ENCODE results near the gene FARP1.

Gene FARP1

DNA sequence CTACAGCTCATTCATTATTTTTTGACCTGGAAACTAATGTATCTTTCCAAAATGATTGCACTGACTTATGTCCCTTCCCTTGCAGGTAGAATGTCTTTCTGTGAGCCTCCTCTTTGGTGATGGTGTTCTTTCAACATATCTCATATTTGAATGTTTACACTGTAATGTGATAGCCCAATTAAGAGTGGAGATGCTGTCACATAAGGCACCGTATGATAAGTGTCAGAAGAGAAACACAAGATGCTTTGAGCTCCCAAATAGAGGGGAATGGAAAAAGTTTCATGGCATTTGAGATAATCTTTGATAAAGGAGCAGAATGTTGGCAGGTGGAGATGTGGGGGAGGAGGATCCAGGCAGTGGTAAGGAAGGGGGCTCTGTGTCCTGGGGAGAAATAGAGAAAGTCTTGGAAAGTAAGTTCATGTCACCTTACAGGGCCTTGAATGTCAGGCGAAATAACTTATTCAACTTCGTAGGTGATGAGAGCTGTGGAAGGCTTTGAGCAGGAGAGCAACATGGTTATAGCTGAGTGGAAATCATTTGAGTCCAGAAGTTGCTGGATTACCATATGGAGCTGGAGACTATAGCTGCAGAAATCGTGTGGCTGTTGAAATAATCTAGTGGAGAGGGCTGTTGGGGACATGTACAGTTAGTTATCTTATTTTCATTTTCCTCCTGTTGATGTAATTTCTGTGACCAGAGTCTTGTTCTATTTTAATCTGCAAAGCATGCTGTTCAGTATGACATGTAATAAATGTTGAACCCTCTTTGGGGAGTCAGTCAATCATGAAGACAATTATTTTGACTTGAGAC, 44.5 kb downstream of the FARP1 start:
- no peaks in the 10 kb centered on the region for H3F3A ChIP-seq (ENCODE audit: control insufficient read depth, insufficient read depth)
- H3K79me2 ChIP-seq (ENCODE audit: control insufficient read depth, low read length), result no peaks in the 10 kb centered on the region
- H3K27me3 ChIP-seq (ENCODE audit: control insufficient read depth, low read length), result no peaks in the 10 kb centered on the region
- no peaks in the 10 kb centered on the region for H3K9me2 ChIP-seq (replicated peaks; ENCODE audit: control insufficient read depth, low read length)
- no peak overlapping the region for H3K4me2 ChIP-seq (ENCODE audit: low read length)
- H3K36me3 ChIP-seq (ENCODE audit: control insufficient read depth, low read length), result no peaks in the 10 kb centered on the region
- TF ChIP-seq EZH2phosphoT487 (IDR thresholded peaks at IDR 0.05; ENCODE audit: borderline replicate concordance, low read length), result no peak
- TF ChIP-seq, protein P1, sequence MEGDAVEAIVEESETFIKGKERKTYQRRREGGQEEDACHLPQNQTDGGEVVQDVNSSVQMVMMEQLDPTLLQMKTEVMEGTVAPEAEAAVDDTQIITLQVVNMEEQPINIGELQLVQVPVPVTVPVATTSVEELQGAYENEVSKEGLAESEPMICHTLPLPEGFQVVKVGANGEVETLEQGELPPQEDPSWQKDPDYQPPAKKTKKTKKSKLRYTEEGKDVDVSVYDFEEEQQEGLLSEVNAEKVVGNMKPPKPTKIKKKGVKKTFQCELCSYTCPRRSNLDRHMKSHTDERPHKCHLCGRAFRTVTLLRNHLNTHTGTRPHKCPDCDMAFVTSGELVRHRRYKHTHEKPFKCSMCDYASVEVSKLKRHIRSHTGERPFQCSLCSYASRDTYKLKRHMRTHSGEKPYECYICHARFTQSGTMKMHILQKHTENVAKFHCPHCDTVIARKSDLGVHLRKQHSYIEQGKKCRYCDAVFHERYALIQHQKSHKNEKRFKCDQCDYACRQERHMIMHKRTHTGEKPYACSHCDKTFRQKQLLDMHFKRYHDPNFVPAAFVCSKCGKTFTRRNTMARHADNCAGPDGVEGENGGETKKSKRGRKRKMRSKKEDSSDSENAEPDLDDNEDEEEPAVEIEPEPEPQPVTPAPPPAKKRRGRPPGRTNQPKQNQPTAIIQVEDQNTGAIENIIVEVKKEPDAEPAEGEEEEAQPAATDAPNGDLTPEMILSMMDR (IDR thresholded peaks at IDR 0.05; ENCODE audit: low read depth, low read length, poor library complexity, severe bottlenecking), result no peak
- H4K20me1 ChIP-seq (ENCODE audit: control insufficient read depth, insufficient read depth, low read depth, low read length), result no peaks in the 10 kb centered on the region
- H3K9me3 ChIP-seq (ENCODE audit: control insufficient read depth, insufficient read depth, low read length), result no peaks in the 10 kb centered on the region
- H3K27ac ChIP-seq (ENCODE audit: low read depth, low read length), result no peak overlapping the region
- H3K4me1 ChIP-seq (ENCODE audit: control insufficient read depth, low read length), result no peaks in the 10 kb centered on the region
- no peak overlapping the region for H3K4me3 ChIP-seq (ENCODE audit: low read length)

DNA sequence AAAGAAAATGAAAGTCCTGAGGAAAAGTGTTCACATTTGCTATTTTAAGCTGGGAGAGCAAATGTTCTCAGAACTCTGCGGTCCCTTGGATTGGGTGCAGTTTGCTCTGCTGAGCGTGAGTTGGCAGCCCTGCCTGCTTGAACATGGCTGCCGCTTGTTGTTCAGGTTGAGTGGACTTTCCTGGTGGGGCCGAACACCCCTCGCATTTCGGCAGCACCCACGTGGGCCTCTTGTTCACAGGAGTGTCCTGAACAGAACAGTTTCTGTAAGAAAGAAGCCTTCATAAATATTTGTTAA, 45.0 kb downstream of the FARP1 start:
- no peaks in the 10 kb centered on the region for H4K20me1 ChIP-seq (ENCODE audit: control insufficient read depth, insufficient read depth, low read depth, low read length)
- H3K27ac ChIP-seq (ENCODE audit: low read depth, low read length), result no peak overlapping the region
- no peaks in the 10 kb centered on the region for H3K79me2 ChIP-seq (ENCODE audit: control insufficient read depth, low read length)
- no peaks in the 10 kb centered on the region for H3K4me1 ChIP-seq (ENCODE audit: control insufficient read depth, low read length)
- no peaks in the 10 kb centered on the region for H3K9me2 ChIP-seq (replicated peaks; ENCODE audit: control insufficient read depth, low read length)
- no peaks in the 10 kb centered on the region for H3K36me3 ChIP-seq (ENCODE audit: control insufficient read depth, low read length)
- no peaks in the 10 kb centered on the region for H3K27me3 ChIP-seq (ENCODE audit: control insufficient read depth, low read length)
- TF ChIP-seq, protein P1 (IDR thresholded peaks at IDR 0.05; ENCODE audit: low read depth, low read length, poor library complexity, severe bottlenecking), result no peak
- TF ChIP-seq EZH2phosphoT487 (IDR thresholded peaks at IDR 0.05; ENCODE audit: borderline replicate concordance, low read length), result no peak
- no peak overlapping the region for H3K4me2 ChIP-seq (ENCODE audit: low read length)
- H3K9me3 ChIP-seq (ENCODE audit: control insufficient read depth, insufficient read depth, low read length), result no peaks in the 10 kb centered on the region
- H3F3A ChIP-seq (ENCODE audit: control insufficient read depth, insufficient read depth), result no peaks in the 10 kb centered on the region
- H3K4me3 ChIP-seq (ENCODE audit: low read length), result no peak overlapping the region

DNA sequence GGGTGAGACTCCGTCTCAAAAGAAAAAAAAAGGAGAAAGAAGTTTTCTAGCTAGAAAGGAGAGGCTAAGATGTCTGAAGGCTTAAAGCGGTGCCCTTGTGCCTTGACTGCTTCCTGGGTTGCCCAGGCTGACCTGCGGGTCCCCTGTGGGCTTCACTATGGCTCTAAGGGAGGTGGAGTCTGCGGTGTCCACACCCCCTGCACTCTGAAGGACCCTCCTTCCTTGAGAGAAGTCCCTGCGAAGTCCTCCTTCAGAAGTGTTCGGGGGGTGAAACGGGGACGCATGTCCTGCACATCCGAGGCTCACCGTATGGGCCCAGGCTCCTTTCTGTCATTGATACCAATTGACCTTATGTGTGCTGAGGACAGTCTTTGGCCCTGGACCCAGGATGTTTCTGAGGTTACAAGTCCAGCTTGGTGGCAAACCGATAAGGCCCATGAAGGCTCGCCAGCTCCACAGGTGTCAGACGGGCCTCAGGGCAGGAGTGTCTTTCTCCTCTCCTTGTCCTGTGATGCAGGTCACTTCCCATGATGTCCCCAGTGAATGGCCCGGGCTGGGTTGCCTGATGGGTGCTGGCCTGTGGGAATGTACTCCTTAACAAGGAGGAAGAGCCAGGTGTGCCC, 45.8 kb downstream of the FARP1 start:
- no peaks in the 10 kb centered on the region for H4K20me1 ChIP-seq (ENCODE audit: control insufficient read depth, insufficient read depth, low read depth, low read length)
- H3K36me3 ChIP-seq (ENCODE audit: control insufficient read depth, low read length), result no peaks in the 10 kb centered on the region
- no peaks in the 10 kb centered on the region for H3K9me2 ChIP-seq (replicated peaks; ENCODE audit: control insufficient read depth, low read length)
- H3K27me3 ChIP-seq (ENCODE audit: control insufficient read depth, low read length), result no peaks in the 10 kb centered on the region
- H3K4me2 ChIP-seq (ENCODE audit: low read length), result no peak overlapping the region
- no peak overlapping the region for H3K4me3 ChIP-seq (ENCODE audit: low read length)
- no peaks in the 10 kb centered on the region for H3K4me1 ChIP-seq (ENCODE audit: control insufficient read depth, low read length)
- H3F3A ChIP-seq (ENCODE audit: control insufficient read depth, insufficient read depth), result no peaks in the 10 kb centered on the region
- H3K9me3 ChIP-seq (ENCODE audit: control insufficient read depth, insufficient read depth, low read length), result no peaks in the 10 kb centered on the region
- H3K27ac ChIP-seq (ENCODE audit: low read depth, low read length), result no peak overlapping the region
- TF ChIP-seq, protein P1 (IDR thresholded peaks at IDR 0.05; ENCODE audit: low read depth, low read length, poor library complexity, severe bottlenecking), result no peak
- TF ChIP-seq EZH2phosphoT487 (IDR thresholded peaks at IDR 0.05; ENCODE audit: borderline replicate concordance, low read length), result no peak
- no peaks in the 10 kb centered on the region for H3K79me2 ChIP-seq (ENCODE audit: control insufficient read depth, low read length)

Data from DOHH2 (cell line).